ENCODE measurements around the gene YIF1B. TPM values are rescaled to one million over a fixed set of nuclear protein-coding genes. Genes with fewer than 3 reads are reported as not detected.
"Not testable (repeated sequence)": the region's sequence is repeated elsewhere in the genome, so short reads cannot be mapped to it uniquely, and the experiment has no call there.

Gene YIF1B
- 10 to 100 TPM; 52.0 to 59.6 TPM for total RNA-seq
- polyA plus RNA-seq (ENCODE audit: insufficient read length in 6 of 6): 10 to 100 TPM; 27.8 to 43.6 (median 30.8) TPM
- long read RNA-seq, donor 1, transcript YIF1B-216 (8 exons, 1,181 nt): major isoform, 19 of 39 reads
- long read RNA-seq, donor 1, partial matches to known transcripts: 12 of 39 reads
- long read RNA-seq, donor 1, other reads (novel, unspliced or antisense): 0 of 39 reads
- long read RNA-seq, donor 2, partial matches to known transcripts: 6 of 16 reads
- long read RNA-seq, donor 2, other reads (novel, unspliced or antisense): 0 of 16 reads
- long read RNA-seq, donor 3, transcript YIF1B-216 (8 exons, 1,181 nt): major isoform, 5 of 6 reads
- long read RNA-seq, donor 3, partial matches to known transcripts: 0 of 6 reads
- long read RNA-seq, donor 3, other reads (novel, unspliced or antisense): 0 of 6 reads
- long read RNA-seq, donor 4, transcript YIF1B-203 (8 exons, 1,225 nt): minor isoform, 9 of 78 reads
- long read RNA-seq, donor 4, transcript YIF1B-216 (8 exons, 1,181 nt): major isoform, 35 of 78 reads
- long read RNA-seq, donor 4, transcript YIF1B-201 (8 exons, 964 nt): minor isoform, 8 of 78 reads
- long read RNA-seq, donor 4, partial matches to known transcripts: 1 of 78 reads
- long read RNA-seq, donor 4, other reads (novel, unspliced or antisense): 15 of 78 reads
- long read RNA-seq, donor 5, transcript YIF1B-216 (8 exons, 1,181 nt): major isoform, 9 of 25 reads
- long read RNA-seq, donor 5, partial matches to known transcripts: 12 of 25 reads
- long read RNA-seq, donor 5, other reads (novel, unspliced or antisense): 0 of 25 reads
- long read RNA-seq, donor 6, transcript YIF1B-216 (8 exons, 1,181 nt): major isoform, 12 of 315 reads
- long read RNA-seq, donor 6, partial matches to known transcripts: 131 of 315 reads
- long read RNA-seq, donor 6, other reads (novel, unspliced or antisense): 166 of 315 reads
- long read RNA-seq, donor 7, transcript YIF1B-216 (8 exons, 1,181 nt): major isoform, 10 of 24 reads
- long read RNA-seq, donor 7, partial matches to known transcripts: 12 of 24 reads
- long read RNA-seq, donor 7, other reads (novel, unspliced or antisense): 0 of 24 reads
- long read RNA-seq, donor 8, transcript YIF1B-216 (8 exons, 1,181 nt): major isoform, 12 of 27 reads
- long read RNA-seq, donor 8, partial matches to known transcripts: 11 of 27 reads
- long read RNA-seq, donor 8, other reads (novel, unspliced or antisense): 0 of 27 reads
- long read RNA-seq, donor 9: 0 reads
- long read RNA-seq, donor 10, transcript YIF1B-201 (8 exons, 964 nt): minor isoform, 27 of 159 reads
- long read RNA-seq, donor 10, transcript YIF1B-216 (8 exons, 1,181 nt): major isoform, 54 of 159 reads
- long read RNA-seq, donor 10, transcript YIF1B-203 (8 exons, 1,225 nt): minor isoform, 26 of 159 reads
- long read RNA-seq, donor 10, transcript YIF1B-214 (8 exons, 940 nt): minor isoform, 13 of 159 reads
- long read RNA-seq, donor 10, partial matches to known transcripts: 3 of 159 reads
- long read RNA-seq, donor 10, other reads (novel, unspliced or antisense): 26 of 159 reads
- long read RNA-seq, donor 11: 0 reads
- long read RNA-seq, donor 12, transcript YIF1B-216 (8 exons, 1,181 nt): major isoform, 5 of 14 reads
- long read RNA-seq, donor 12, partial matches to known transcripts: 6 of 14 reads
- long read RNA-seq, donor 12, other reads (novel, unspliced or antisense): 0 of 14 reads

- Histone ChIP-seq H3K36me3 (no peaks in the 10 kb centered on the region), H3K27me3 (no peaks in the 10 kb centered on the region), H3K9me3 (no peaks in the 10 kb centered on the region), H3K27ac (peak within 1 kb of the TSS; percentile 78 to 92), H3K4me3 (peak within 1 kb of the TSS; percentile 59 to 60), H3K4me1 (peaks cover 15 to 72% of the 10 kb centered on the region in 2 donors)
- TF ChIP-seq CTCF (IDR thresholded peaks at IDR 0.05): no peak
- intact Hi-C loops (cut with DNase I): no loop called here
- ATAC-seq (peak; percentile 96), DNase-seq (peak; percentile 90 to 98 (median 96))
Measured at GRCh38 chr19:38315657-38316476, at the start of gene YIF1B. TSS of gene YIF1B (minus strand) at chr19:38315947. CDS start at chr19:38315917, 30 bp downstream.

- H3K27ac ChIP-seq; intact Hi-C loops (cut with DNase I); H3K36me3 ChIP-seq; DNase-seq; ATAC-seq; H3K9me3 ChIP-seq: not testable (repeated sequence)
- Histone ChIP-seq H3K4me1 (peaks cover 5 to 22% of the 10 kb centered on the region in 2 donors), H3K27me3 (peaks cover 4 to 44% of the 10 kb centered on the region in 2 donors), H3K4me3 (peak overlapping the region in 1 of 2 donors; percentile 66)
Measured at GRCh38 chr19:38362946-38363688, 47.4 kb upstream of the YIF1B start.

GRCh38 chr19:38362076-38362945, 46.6 kb upstream of the YIF1B start:
- TF ChIP-seq CTCF (IDR thresholded peaks at IDR 0.05): no peak
- intact Hi-C loops (cut with DNase I): no loop called here
- H3K4me3 ChIP-seq: peak overlapping the region; percentile 54 to 66
- H3K4me1 ChIP-seq: peaks cover 5 to 22% of the 10 kb centered on the region in 2 donors
- peak overlapping the region in 1 of 2 donors; percentile 4 for H3K27ac ChIP-seq
- H3K27me3 ChIP-seq: peaks cover 4 to 47% of the 10 kb centered on the region in 2 donors
- ATAC-seq: peak; percentile 91
- no peaks in the 10 kb centered on the region for H3K36me3 ChIP-seq
- no peaks in the 10 kb centered on the region for H3K9me3 ChIP-seq
- peak; percentile 32 to 94 (median 74) for DNase-seq

GRCh38 chr19:38361633-38362075, 45.9 kb upstream of the YIF1B start:
- TF ChIP-seq CTCF (IDR thresholded peaks at IDR 0.05): no peak
- DNase-seq (peak; percentile 66 to 91 (median 84)), ATAC-seq (peak; percentile 94)
- intact Hi-C loops (cut with DNase I): no loop called here
- Histone ChIP-seq H3K36me3 (no peaks in the 10 kb centered on the region), H3K27ac (no peak overlapping the region), H3K4me3 (peak overlapping the region; percentile 54 to 66), H3K4me1 (peaks cover 5 to 22% of the 10 kb centered on the region in 2 donors), H3K9me3 (no peaks in the 10 kb centered on the region), H3K27me3 (peaks cover 4 to 54% of the 10 kb centered on the region in 2 donors)

Data from left lung (tissue), 14 donors.